K562 (cell line): ENCODE results near the gene ARHGEF10L. TPM values are rescaled to one million over a fixed set of nuclear protein-coding genes. Genes with fewer than 3 reads are reported as not detected.
A peak's percentile ranks its signal among the peaks of the same experiment; 100 is the strongest.

Experiments
- ATAC-seq: fragments of 200-7000 bp; cut with Tn5 transposase; 3 replicates; pipeline ENCODE4 v1.9.1; 2020; ENCODE audit warnings: moderate library complexity
- BruUV-seq: library from RNA; stranded (reverse); fragments of 400-500 nt; replicated peaks from 2 replicates; lab custom pipeline; 2021; lab: Mats Ljungman, UMichigan
- CTCF ChIA-PET: fragments of 300-600 bp; formaldehyde crosslinking; extraction: SDS; loops from one replicate; lab custom pipeline; 2021; ENCODE audit warnings: low intra/inter-chr PET ratio; lab: Yijun Ruan, JAX
- POLR2A ChIA-PET: fragments of 300-600, 350-650 bp; sonication (Branson Sonifier 250); formaldehyde crosslinking; extraction: SDS; loops from one replicate; lab custom pipeline; 2021; ENCODE audit warnings: antibody characterized with exemption, inconsistent platforms; lab: Yijun Ruan, JAX
- DNase-seq, 4 experiments: peaks; one replicate each; pipeline versions ENCODE4 v3.0.0 to v3.0.0-alpha.2; 2011 to 2018; ENCODE audit warnings: low spot score in 3 of 4, mixed read lengths in 3 of 4; ENCODE audit errors: extremely low read depth in 1 of 4
- FAIRE-seq: peaks from 2 replicates; lab custom pipeline; 2011; peaks lifted over from hg19 to GRCh38; lab: Jason Lieb, UNC
- H2AFZ ChIP-seq: 2 replicates; pipeline ENCODE4 v1.6.0; 2011; ENCODE audit warnings: low read depth, low read length, control low read depth, inconsistent platforms
- H3K27ac ChIP-seq: fragments of 200-600 bp; 3 replicates; pipeline ENCODE4 v1.8.0; 2011; ENCODE audit warnings: low read depth, mild to moderate bottlenecking, control low read depth, inconsistent platforms, low read length, moderate library complexity, mixed read lengths; ENCODE audit errors: extremely low read depth
- H3K27me3 ChIP-seq, 2 experiments: fragments of 300-600 bp in 1 of 2; 2 replicates in 1 of 2; 3 replicates in 1 of 2; pipeline versions ENCODE4 v1.6.0 to v1.8.0; 2011; ENCODE audit warnings: inconsistent platforms in 2 of 2, low read length in 2 of 2, mild to moderate bottlenecking in 1 of 2, mixed read lengths in 1 of 2, moderate library complexity in 1 of 2; ENCODE audit not compliant: control insufficient read depth in 2 of 2, insufficient read depth in 2 of 2
- H3K36me3 ChIP-seq: fragments of 300-600 bp; 3 replicates; pipeline ENCODE4 v1.8.0; 2011; ENCODE audit warnings: mild to moderate bottlenecking, low read length, inconsistent platforms; ENCODE audit not compliant: control insufficient read depth, insufficient read depth
- H3K4me1 ChIP-seq, 2 experiments: fragments of 200-600 bp in 1 of 2; replicated peaks in 1 of 2; 2 replicates in 1 of 2; 3 replicates in 1 of 2; pipeline versions ENCODE4 v1.5.1 to v1.8.0; 2011; ENCODE audit warnings: inconsistent platforms in 2 of 2, low read length in 2 of 2, mild to moderate bottlenecking in 1 of 2, mixed read lengths in 1 of 2, moderate library complexity in 1 of 2; ENCODE audit not compliant: control insufficient read depth in 2 of 2, insufficient read depth in 2 of 2
- H3K4me2 ChIP-seq: 2 replicates; pipeline ENCODE4 v1.6.1; 2011; ENCODE audit warnings: low read length, control low read depth, inconsistent platforms, mixed read lengths; ENCODE audit not compliant: insufficient read depth
- H3K4me3 ChIP-seq: fragments of 200-600 bp; sonication (generic), shearing (Covaris generic); 2 replicates; pipeline ENCODE4 v1.5.1; 2016; ENCODE audit warnings: control low read depth, inconsistent platforms
- H3K79me2 ChIP-seq: fragments of 200-600 bp; 3 replicates; pipeline ENCODE4 v1.8.0; 2011; ENCODE audit warnings: low read length, inconsistent platforms; ENCODE audit not compliant: control insufficient read depth, insufficient read depth
- H3K9ac ChIP-seq, 2 experiments: 2 replicates each; pipeline versions ENCODE4 v1.6.0 to v1.6.1; 2011; ENCODE audit warnings: low read depth in 2 of 2, low read length in 2 of 2, control low read depth in 1 of 2, inconsistent platforms in 1 of 2, mild to moderate bottlenecking in 1 of 2, mixed read lengths in 1 of 2; ENCODE audit not compliant: insufficient read depth in 1 of 2
- H3K9me1 ChIP-seq: one replicate; pipeline ENCODE4 v1.6.0; 2011; ENCODE audit warnings: inconsistent platforms, mild to moderate bottlenecking, low read length, moderate library complexity; ENCODE audit not compliant: control insufficient read depth, insufficient read depth
- H3K9me3 ChIP-seq: replicated peaks from 2 replicates; pipeline ENCODE4 v1.5.1; 2011; ENCODE audit warnings: low read depth, low read length, inconsistent platforms; ENCODE audit not compliant: control insufficient read depth, insufficient read depth
- H4K20me1 ChIP-seq: replicated peaks from 2 replicates; pipeline ENCODE4 v1.6.1; 2011; ENCODE audit warnings: low read length, inconsistent platforms, mixed read lengths; ENCODE audit not compliant: control insufficient read depth, insufficient read depth
- ASH1L ChIP-seq: fragments of 450-650 bp; IDR thresholded peaks from 2 replicates; pipeline ENCODE4 v1.6.1; 2018; ENCODE audit warnings: borderline replicate concordance, mild to moderate bottlenecking, low read depth; ENCODE audit not compliant: partially characterized antibody
- COPS2 ChIP-seq: fragments of 450-650 bp; conservative IDR thresholded peaks from 2 replicates; pipeline ENCODE4 v1.6.1; 2016; ENCODE audit warnings: mild to moderate bottlenecking, moderate library complexity
- CSDE1 ChIP-seq, 2 experiments: fragments of 450-650 bp; IDR thresholded peaks; 2 replicates each; pipeline ENCODE4 v1.6.1; 2016; ENCODE audit warnings: mild to moderate bottlenecking in 1 of 2
- CUX1 ChIP-seq: fragments of 200-800 bp; sonication (Bioruptor generic); IDR thresholded peaks from 2 replicates; pipeline ENCODE4 v1.6.1; 2016; ENCODE audit warnings: missing genetic modification characterization, missing compliant biosample characterization
- FOS ChIP-seq: IDR thresholded peaks from 3 replicates; pipeline ENCODE4 v1.6.1; 2011; ENCODE audit not compliant: insufficient read length; ENCODE audit errors: extremely low read depth
- NR4A1 ChIP-seq, 2 experiments: fragments of 250-450 bp in 1 of 2; fragments of 450-650 bp in 1 of 2; sonication (Bioruptor Pico) in 1 of 2; IDR thresholded peaks; 2 replicates each; pipeline versions ENCODE4 v1.4.0 to v1.6.1; 2016 to 2020; ENCODE audit warnings: mild to moderate bottlenecking in 2 of 2, missing compliant biosample characterization in 1 of 2, missing genetic modification characterization in 1 of 2, moderate library complexity in 1 of 2
- STAT5B ChIP-seq: fragments of 250-450 bp; sonication (Bioruptor Pico); IDR thresholded peaks from 2 replicates; pipeline ENCODE4 v1.8.0; 2021; ENCODE audit warnings: mild to moderate bottlenecking, inconsistent platforms
- TBP ChIP-seq: optimal IDR thresholded peaks from 2 replicates; pipeline ENCODE3; 2011; ENCODE audit warnings: low read depth, low read length, improper control_type of control experiment
- ZFPM2 ChIP-seq: fragments of 250-450 bp; sonication (Bioruptor Pico); IDR thresholded peaks from 2 replicates; pipeline ENCODE4 v1.5.1; 2022; ENCODE audit warnings: mild to moderate bottlenecking
- ZNF668 ChIP-seq: fragments of 250-450 bp; sonication (Bioruptor Pico); IDR thresholded peaks from 2 replicates; pipeline ENCODE4 v1.8.0; 2022; ENCODE audit warnings: mild to moderate bottlenecking, inconsistent platforms
- WGBS: fragments of 100-300 bp; shearing (Covaris generic); methylation state at CpG from one replicate; pipeline ENCODE4 v1.1.6; 2016; ENCODE audit warnings: low coverage, mixed read lengths; ENCODE audit not compliant: insufficient coverage; ENCODE audit errors: missing lambda C conversion rate; 5-methylcytosine and 5-hydroxymethylcytosine counted together
- in situ Hi-C: fragments of 300-500 bp; cut with MboI; formaldehyde crosslinking; loops from 4 replicates; pipeline ENCODE4 v1.15.0; 2018; ENCODE audit warnings: inconsistent platforms, mixed read lengths
- intact Hi-C: fragments of 100-400 bp; cut with micrococcal nuclease; formaldehyde crosslinking; loops from 2 replicates; pipeline ENCODE4 v1.14.2; 2022
- polyA plus RNA-seq, 8 experiments: library from polyadenylated mRNA; depleted of rRNA in 4 of 8; stranded (reverse) in 5 of 8; unstranded in 3 of 8; fragments of >200 nt; fragmentation: Nextera tagmentation in 2 of 8; fragmentation: Illumina TruSeq in 1 of 8; extraction: Ambion mirVana in 2 of 8; extraction: Trizol in 1 of 8; gene quantifications; 2 replicates each; pipeline versions ENCODE4 v1.2.1 to v1.2.3, GENCODE V29; 2011 to 2014; ENCODE audit warnings: inconsistent platforms in 1 of 8, missing spikeins in 1 of 8
- total RNA-seq, 7 experiments: library from RNA; depleted of rRNA in 6 of 7; stranded (reverse); fragments of >200 nt in 6 of 7; fragmentation: Illumina TruSeq in 2 of 7; extraction: Trizol in 2 of 7; gene quantifications; 2 replicates each; pipeline versions ENCODE4 v1.2.1 to v1.2.3, GENCODE V29; 2011 to 2021; ENCODE audit warnings: low replicate concordance in 1 of 7
- TF ChIP-seq, protein P1 (sequence below): fragments of 250-450 bp; sonication (Bioruptor Pico); IDR thresholded peaks from 2 replicates; pipeline ENCODE4 v1.8.0; 2021; ENCODE audit warnings: mild to moderate bottlenecking, moderate library complexity
- TF ChIP-seq, protein P2 (sequence below): fragments of 450-650 bp; IDR thresholded peaks from 2 replicates; pipeline ENCODE4 v1.6.1; 2016; ENCODE audit warnings: missing biosample characterization, missing genetic modification characterization
- TF ChIP-seq, protein P3 (sequence below), 3 experiments: fragments of 200-800 bp in 1 of 3; sonication (Bioruptor generic) in 1 of 3; sonication (generic) in 1 of 3; formaldehyde crosslinking in 1 of 3; IDR thresholded peaks; 2 replicates each; pipeline versions ENCODE4 v1.6.1 to v1.8.0; 2016 to 2022; ENCODE audit warnings: mild to moderate bottlenecking in 2 of 3, missing compliant biosample characterization in 2 of 3, missing genetic modification characterization in 2 of 3, missing genetic modification reagents in 1 of 3

ARHGEF10L gene
- total and polyA plus RNA-seq, 9 of the 15 experiments (the other 6 are each of a cell fraction or from before 2014, with no cell fraction given), result 0.09 to 0.13 TPM; not detected in 7

GRCh38 chr1:17538010-17538409 lies 1.5 kb upstream of the ARHGEF10L start:
- Histone ChIP-seq H3K36me3 (no peaks in the 10 kb centered on the region), H3K4me1 (peaks cover 0 to 13% of the 10 kb centered on the region in 2 experiments; a peak in 1 of 5 replicates), H4K20me1 (no peaks in the 10 kb centered on the region; the same call in 1 of the 2 replicates), H3K4me3 (no peak overlapping the region), H3K27me3 (peaks cover 38 to 64% of the 10 kb centered on the region in 2 experiments), H3K27ac (no peak overlapping the region), H3K9me1 (no peaks in the 10 kb centered on the region), H2AFZ (no peak overlapping the region), H3K9me3 (no peaks in the 10 kb centered on the region), H3K9ac (no peak overlapping the region), H3K4me2 (no peak overlapping the region), H3K79me2 (no peaks in the 10 kb centered on the region)
- 8% methylated on average over 7 of the region's 7 CpGs for WGBS
- ChIA-PET POLR2A (no interaction called here), CTCF (no interaction called here)
- BruUV-seq, result no TSS peak
- intact Hi-C loops, result no loop called here
- in situ Hi-C loops, result no loop called here
- DNase-seq (no peak), ATAC-seq (peak; percentile 32; the same call in 2 of the 3 replicates), FAIRE-seq (no peak)
- TF ChIP-seq, protein P1, sequence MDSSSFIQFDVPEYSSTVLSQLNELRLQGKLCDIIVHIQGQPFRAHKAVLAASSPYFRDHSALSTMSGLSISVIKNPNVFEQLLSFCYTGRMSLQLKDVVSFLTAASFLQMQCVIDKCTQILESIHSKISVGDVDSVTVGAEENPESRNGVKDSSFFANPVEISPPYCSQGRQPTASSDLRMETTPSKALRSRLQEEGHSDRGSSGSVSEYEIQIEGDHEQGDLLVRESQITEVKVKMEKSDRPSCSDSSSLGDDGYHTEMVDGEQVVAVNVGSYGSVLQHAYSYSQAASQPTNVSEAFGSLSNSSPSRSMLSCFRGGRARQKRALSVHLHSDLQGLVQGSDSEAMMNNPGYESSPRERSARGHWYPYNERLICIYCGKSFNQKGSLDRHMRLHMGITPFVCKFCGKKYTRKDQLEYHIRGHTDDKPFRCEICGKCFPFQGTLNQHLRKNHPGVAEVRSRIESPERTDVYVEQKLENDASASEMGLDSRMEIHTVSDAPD (CRISPR knock-in tag), result no peak
- TF ChIP-seq CSDE1 (IDR thresholded peaks at IDR 0.05) (no peak), STAT5B (CRISPR knock-in tag) (no peak), FOS (no peak), ZNF668 (CRISPR knock-in tag) (no peak), NR4A1 (CRISPR knock-in tag; IDR thresholded peaks at IDR 0.05) (no peak), NR4A1 (tag; IDR thresholded peaks at IDR 0.05) (no peak), ZFPM2 (CRISPR knock-in tag) (no peak), COPS2 (no peak), TBP (no peak), CUX1 (CRISPR knock-in tag) (no peak), ASH1L (no peak)
- TF ChIP-seq, protein P2, sequence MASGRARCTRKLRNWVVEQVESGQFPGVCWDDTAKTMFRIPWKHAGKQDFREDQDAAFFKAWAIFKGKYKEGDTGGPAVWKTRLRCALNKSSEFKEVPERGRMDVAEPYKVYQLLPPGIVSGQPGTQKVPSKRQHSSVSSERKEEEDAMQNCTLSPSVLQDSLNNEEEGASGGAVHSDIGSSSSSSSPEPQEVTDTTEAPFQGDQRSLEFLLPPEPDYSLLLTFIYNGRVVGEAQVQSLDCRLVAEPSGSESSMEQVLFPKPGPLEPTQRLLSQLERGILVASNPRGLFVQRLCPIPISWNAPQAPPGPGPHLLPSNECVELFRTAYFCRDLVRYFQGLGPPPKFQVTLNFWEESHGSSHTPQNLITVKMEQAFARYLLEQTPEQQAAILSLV (tag), result no peak
- TF ChIP-seq, protein P3, sequence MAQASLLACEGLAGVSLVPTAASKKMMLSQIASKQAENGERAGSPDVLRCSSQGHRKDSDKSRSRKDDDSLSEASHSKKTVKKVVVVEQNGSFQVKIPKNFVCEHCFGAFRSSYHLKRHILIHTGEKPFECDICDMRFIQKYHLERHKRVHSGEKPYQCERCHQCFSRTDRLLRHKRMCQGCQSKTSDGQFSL (CRISPR knock-in tag; IDR thresholded peaks at IDR 0.05), result no peak
- TF ChIP-seq, protein P3 (tag; IDR thresholded peaks at IDR 0.05), result no peak
